Renal pelvis (tissue), 12 donors: ENCODE data around the gene ASPG. TPM values are rescaled to one million over a fixed set of nuclear protein-coding genes. Genes with fewer than 3 reads are reported as not detected.

Experiments used
- DNase-seq: peaks from one replicate; pipeline ENCODE4 v3.0.0-alpha.2; 2013
- long read RNA-seq, 16 experiments: transcript quantifications; one replicate each; lab custom pipeline, GENCODE V29; 2026
- polyA plus RNA-seq, 3 donors: library from polyadenylated mRNA; unstranded; fragments of 120-200 nt; gene quantifications; one replicate each; pipeline ENCODE4 v1.2.1, GENCODE V29; 2013; ENCODE audit not compliant: insufficient read length in 3 of 3

The ASPG gene
- 10 to 100 TPM; 14.4 to 25.4 (median 14.9) TPM for polyA plus RNA-seq
- long read RNA-seq, donor 1, partial matches to known transcripts: 0 of 1 reads
- long read RNA-seq, donor 1, other reads (novel, unspliced or antisense): 0 of 1 reads
- long read RNA-seq, donor 2, full-length matches to known transcripts: 2 of 2 reads
- long read RNA-seq, donor 2, partial matches to known transcripts: 0 of 2 reads
- long read RNA-seq, donor 2, other reads (novel, unspliced or antisense): 0 of 2 reads
- long read RNA-seq, donor 3, full-length matches to known transcripts: 6 of 6 reads
- long read RNA-seq, donor 3, partial matches to known transcripts: 0 of 6 reads
- long read RNA-seq, donor 3, other reads (novel, unspliced or antisense): 0 of 6 reads
- long read RNA-seq, donor 4, full-length matches to known transcripts: 3 of 3 reads
- long read RNA-seq, donor 4, partial matches to known transcripts: 0 of 3 reads
- long read RNA-seq, donor 4, other reads (novel, unspliced or antisense): 0 of 3 reads
- long read RNA-seq, donor 5: 0 reads
- long read RNA-seq, donor 6: 0 reads
- long read RNA-seq, donor 7, full-length matches to known transcripts: 2 of 2 reads
- long read RNA-seq, donor 7, partial matches to known transcripts: 0 of 2 reads
- long read RNA-seq, donor 7, other reads (novel, unspliced or antisense): 0 of 2 reads
- long read RNA-seq, donor 8: 0 reads
- long read RNA-seq, donor 9, full-length matches to known transcripts: 8 of 8 reads
- long read RNA-seq, donor 9, partial matches to known transcripts: 0 of 8 reads
- long read RNA-seq, donor 9, other reads (novel, unspliced or antisense): 0 of 8 reads
- long read RNA-seq, donor 10, full-length matches to known transcripts: 2 of 2 reads
- long read RNA-seq, donor 10, partial matches to known transcripts: 0 of 2 reads
- long read RNA-seq, donor 10, other reads (novel, unspliced or antisense): 0 of 2 reads
- long read RNA-seq, donor 11: 0 reads
- long read RNA-seq, donor 12, full-length matches to known transcripts: 2 of 2 reads
- long read RNA-seq, donor 12, partial matches to known transcripts: 0 of 2 reads
- long read RNA-seq, donor 12, other reads (novel, unspliced or antisense): 0 of 2 reads
- long read RNA-seq, donor 13: 0 reads
- long read RNA-seq, donor 14: 0 reads
- long read RNA-seq, donor 15: 0 reads
- long read RNA-seq, donor 16, full-length matches to known transcripts: 2 of 2 reads
- long read RNA-seq, donor 16, partial matches to known transcripts: 0 of 2 reads
- long read RNA-seq, donor 16, other reads (novel, unspliced or antisense): 0 of 2 reads

GRCh38 chr14:104085032-104085888, at the start of gene ASPG:
Gene ASPG (plus strand): TSS chr14:104085700. CDS start chr14:104085771, 71 bp downstream.
- DNase-seq: no peak

- DNase-seq: no peak
Measured at GRCh38 chr14:104036212-104036611, 49.3 kb upstream of the ASPG start.

DNA sequence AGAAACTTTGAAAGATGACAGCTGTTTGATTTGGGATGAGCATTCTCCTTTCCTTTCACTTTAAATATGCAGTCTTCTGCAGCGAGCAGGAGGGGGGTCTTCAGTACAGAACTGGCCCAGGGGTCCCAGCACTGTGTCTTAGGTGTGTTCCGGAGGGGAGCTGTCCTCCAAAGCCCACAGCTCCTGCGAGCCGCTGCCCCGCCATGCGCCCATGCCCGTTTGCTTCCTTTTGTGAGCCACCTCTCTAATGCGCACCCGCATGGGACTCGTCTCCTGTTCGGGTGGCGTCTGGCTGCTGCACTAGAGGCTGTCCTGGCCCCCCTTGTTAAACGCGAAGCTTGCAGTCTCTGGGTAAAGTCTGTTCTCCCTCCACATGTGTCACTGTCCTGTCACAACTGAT, 48.4 kb upstream of the ASPG start:
- no peak for DNase-seq

GRCh38 chr14:104037903-104038302, 47.6 kb upstream of the ASPG start:
- no peak for DNase-seq

GRCh38 chr14:104039214-104039613, 46.3 kb upstream of the ASPG start:
- DNase-seq: no peak

- DNase-seq: no peak
Measured at GRCh38 chr14:104040539-104040938, 45.0 kb upstream of the ASPG start.

DNA sequence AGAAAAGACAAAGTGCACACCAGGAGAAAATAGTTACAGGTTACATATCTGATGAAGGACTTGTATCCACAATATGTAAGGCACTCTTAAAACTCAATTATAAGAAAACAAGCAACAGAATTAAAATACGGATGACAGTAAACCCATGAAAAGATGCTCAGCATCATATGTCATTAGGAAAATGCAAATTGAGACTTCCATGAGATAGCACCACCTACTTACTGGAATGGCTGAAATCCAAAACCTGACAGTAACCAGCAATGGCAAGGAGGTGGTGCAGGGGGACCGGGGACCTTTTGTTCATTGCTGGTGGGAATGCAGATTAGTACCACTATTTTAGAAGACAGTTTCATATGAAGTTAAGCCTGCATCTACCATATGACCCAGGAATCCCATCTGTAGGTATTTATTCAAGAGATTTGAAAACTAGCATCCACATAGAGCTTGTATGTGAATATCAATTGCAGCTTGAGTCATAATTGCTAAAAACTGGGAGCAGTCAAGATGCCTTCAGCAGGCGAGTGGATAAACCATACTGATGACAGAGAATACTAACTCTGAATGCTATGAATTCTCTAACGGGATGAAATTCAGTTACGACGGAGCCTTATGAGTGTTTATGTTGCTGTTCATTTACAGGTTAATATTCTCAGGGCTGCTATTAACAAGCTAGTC, 43.9 kb upstream of the ASPG start:
- DNase-seq: no peak

- DNase-seq: no peak
Measured at GRCh38 chr14:104044016-104044415, 41.5 kb upstream of the ASPG start.

- DNase-seq: no peak
Measured at GRCh38 chr14:104047761-104048160, 37.7 kb upstream of the ASPG start.

DNA sequence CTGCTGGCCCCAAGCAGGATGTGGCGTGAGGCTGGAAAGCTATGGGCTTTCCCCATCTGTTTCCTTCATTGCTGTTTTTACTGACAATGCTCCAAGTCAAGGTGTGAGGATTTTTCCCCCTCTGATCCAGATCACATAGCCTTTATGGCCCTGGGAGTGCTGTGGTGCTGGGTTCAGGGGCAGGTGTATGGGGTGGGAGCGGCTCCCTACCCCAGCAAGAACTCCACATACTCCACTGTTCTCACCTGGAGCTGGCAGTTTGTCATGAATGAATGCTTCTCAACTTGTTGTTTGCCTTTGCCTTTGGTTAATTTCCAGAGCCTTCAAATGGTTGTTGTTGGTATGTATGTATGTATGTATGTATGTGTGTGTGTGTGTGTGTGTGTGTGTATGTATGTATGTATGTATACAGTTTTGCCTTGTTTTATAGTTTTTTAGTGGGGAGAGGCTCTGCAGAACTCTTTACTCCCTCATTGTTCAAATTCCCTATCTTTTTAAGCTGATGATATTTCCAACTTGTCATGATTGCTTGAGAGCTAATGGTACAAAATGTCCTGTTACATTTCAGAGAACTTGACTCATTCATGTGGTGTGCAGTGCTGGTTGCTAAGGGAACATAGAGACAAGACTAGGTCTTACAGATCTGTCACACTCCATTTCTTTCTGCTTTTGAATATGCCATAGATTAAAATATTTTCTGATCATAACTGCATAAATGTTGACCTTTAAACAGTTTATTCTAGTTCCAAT, 36.6 kb upstream of the ASPG start:
- peak; percentile 12 for DNase-seq

DNA sequence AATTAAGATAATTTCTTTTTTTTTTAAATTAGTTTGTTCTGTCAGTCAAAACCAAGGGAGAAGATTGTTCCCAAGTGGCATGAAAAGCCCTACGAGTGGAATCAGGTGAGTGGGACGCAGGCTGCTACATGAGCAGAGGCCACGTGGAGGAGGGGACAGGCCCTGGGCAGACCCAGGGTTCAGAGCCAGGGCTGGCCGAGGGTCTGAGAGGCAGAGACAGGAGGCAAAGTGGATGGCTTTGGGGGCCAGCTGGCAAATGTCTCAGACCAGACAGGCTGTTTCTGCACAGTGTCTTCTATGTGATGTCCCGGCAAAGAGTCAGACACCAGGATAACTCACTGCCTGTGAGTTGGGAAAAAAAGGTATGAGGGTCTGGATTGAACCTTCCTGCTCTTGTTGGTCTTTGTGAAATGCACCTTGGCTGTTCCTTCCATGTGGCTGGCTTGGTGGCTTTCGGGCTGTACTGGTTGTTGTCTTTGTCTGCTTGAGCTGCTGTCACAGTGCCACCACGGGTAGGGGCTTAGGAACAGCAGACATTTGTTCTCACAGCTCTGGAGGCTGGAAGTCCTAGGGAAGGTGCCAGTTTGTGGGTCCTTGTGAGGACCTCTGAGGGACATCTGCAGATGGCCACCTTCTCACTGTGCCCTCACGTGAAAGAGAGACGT, 35.8 kb upstream of the ASPG start:
- DNase-seq: no peak

DNA sequence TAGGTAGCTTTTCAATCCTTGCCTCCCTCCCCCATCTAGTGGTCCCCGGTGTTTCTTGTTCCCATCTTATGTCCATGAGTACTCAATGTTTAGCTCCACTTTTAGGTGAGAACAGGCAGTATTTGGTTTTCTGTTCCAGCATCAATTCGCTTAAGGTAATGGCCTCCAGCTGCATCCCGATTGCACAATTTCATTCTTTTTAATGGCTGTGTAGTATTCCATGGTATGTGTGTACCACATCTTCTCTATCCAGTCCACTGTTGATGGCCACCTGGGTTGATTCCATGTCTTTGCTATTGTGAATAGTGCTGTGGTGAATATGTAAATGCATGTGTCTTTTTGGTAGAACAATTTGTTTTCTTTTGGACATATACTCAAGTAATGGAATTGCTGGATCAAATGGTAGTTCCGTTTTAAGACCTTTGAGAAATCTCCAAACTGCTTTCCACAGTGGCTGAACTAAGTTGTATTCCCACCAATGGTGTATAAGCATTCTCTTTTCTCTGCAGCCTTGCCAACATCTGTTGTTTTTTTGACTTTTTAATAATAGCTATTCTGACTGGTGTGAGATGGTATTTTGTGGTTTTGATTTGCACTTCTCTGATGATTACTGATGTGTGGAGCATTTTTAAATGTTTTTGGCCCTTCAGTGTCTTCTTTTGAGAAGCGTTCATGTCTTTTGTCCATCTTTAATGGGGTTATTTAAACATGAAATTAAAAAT, 34.2 kb upstream of the ASPG start:
- no peak for DNase-seq

- DNase-seq: no peak
Measured at GRCh38 chr14:104054222-104054905, 31.1 kb upstream of the ASPG start.

GRCh38 chr14:104062281-104062680, 23.2 kb upstream of the ASPG start:
- no peak for DNase-seq

- no peak for DNase-seq
Measured at GRCh38 chr14:104064003-104064402, 21.5 kb upstream of the ASPG start.

- no peak for DNase-seq
Measured at GRCh38 chr14:104066279-104066678, 19.2 kb upstream of the ASPG start.

GRCh38 chr14:104066719-104067295, 18.7 kb upstream of the ASPG start:
- no peak for DNase-seq
